ENCODE results near the gene STK39.

DNA sequence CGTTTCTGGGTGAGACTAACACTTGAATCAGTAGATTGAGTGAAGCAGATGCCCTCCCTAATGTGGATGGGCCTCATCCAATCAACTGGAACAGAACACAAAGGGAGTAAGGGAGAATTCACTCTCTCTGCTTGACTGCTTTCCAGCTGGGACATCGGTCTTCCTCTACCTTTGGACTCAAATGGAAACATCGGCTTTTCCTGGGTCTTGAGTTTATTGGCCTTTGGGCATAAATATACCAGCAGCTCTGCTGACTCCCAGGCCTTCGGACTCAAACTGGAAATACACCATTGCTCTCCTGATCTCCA is 311.6 kb downstream of the STK39 start:
- TF ChIP-seq, protein P1, sequence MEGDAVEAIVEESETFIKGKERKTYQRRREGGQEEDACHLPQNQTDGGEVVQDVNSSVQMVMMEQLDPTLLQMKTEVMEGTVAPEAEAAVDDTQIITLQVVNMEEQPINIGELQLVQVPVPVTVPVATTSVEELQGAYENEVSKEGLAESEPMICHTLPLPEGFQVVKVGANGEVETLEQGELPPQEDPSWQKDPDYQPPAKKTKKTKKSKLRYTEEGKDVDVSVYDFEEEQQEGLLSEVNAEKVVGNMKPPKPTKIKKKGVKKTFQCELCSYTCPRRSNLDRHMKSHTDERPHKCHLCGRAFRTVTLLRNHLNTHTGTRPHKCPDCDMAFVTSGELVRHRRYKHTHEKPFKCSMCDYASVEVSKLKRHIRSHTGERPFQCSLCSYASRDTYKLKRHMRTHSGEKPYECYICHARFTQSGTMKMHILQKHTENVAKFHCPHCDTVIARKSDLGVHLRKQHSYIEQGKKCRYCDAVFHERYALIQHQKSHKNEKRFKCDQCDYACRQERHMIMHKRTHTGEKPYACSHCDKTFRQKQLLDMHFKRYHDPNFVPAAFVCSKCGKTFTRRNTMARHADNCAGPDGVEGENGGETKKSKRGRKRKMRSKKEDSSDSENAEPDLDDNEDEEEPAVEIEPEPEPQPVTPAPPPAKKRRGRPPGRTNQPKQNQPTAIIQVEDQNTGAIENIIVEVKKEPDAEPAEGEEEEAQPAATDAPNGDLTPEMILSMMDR (conservative IDR thresholded peaks at IDR 0.05; ENCODE audit: low read length), result no peak
- no peak for TF ChIP-seq EZH2phosphoT487 (IDR thresholded peaks at IDR 0.05; ENCODE audit: borderline replicate concordance, low read depth, low read length)
